Measurements from ENCODE around the gene NTRK1. TPM values are rescaled to one million over a fixed set of nuclear protein-coding genes. Genes with fewer than 3 reads are reported as not detected.

NTRK1 gene
- polyA plus RNA-seq, 1 donor: 0.37 TPM

DNA sequence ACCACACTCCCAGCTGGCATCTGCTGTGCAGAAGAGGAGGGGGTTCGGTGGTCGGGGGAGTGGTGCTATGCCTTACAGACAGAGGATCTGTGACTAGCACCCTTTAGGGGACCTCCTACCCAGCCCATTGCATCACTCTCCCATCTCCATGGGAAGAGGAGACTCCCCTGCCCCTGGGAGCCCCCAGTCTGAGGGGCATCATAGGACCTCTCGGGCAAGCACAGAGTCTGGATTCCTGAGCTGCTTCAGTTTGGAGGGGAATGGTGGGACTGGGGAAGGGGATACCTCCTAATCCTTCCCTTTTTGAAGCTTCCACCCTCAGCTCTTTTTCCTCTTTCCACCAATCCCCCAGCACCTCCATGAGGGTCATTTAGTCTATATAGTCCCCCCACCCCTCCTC lies 3.1 kb upstream of the NTRK1 start:
- no peak for DNase-seq (ENCODE audit: low read depth)

DNA sequence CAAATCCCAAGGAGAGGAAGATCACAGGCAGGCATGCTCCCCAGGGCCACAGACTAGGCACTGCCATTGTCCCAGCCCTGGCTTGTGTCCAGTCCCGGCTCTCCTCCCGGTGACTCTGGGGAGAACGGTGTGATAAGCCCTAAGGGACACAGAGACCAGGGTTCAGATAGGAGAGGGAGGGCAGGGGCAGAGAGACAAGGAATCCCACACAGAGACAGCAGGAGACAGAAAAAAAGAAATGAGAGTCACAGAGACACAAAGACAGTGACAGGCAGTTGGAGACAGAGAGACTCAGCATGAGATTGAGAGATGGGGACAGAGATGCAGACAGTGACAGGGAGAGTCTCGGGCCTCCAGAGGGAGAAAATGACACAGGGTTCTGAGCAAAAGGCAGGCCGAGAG lies 2.1 kb upstream of the NTRK1 start:
- no peak for DNase-seq (ENCODE audit: low read depth)

DNA sequence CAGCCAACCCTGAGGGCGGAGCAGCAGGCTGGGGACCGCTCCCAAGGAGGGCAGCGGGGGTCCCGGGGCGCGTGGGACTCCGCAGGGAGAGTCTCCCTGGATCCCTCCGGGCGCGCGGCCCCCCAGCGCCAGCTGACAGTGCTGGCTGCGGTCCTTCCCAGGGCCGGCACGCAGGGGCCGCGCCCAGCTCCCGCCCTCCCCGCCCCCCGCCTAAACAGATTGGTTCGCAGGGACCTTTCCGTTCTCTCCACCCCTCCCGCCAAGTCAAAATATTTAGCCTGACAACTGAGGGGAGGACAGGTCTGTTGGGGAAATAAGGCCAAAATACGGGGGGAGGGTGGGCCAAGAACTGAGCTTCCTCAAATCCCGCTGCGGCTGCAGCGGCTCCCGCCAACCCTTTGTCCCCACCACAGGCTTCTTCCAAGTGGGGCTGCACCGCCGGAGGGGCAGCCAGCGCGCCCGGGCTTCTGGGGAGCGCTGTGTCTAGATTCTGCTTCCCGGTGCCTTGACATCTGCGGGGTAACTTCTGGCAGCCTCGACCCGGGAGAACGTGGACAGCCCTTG lies 1.6 kb upstream of the NTRK1 start, which contains the start of gene INSRR:
Gene INSRR, minus strand, starts transcription at position 159 of the 564 bp plus-strand sequence. CDS start 496 bp downstream, outside the sequence.
- no peak for DNase-seq (ENCODE audit: low read depth)

DNA sequence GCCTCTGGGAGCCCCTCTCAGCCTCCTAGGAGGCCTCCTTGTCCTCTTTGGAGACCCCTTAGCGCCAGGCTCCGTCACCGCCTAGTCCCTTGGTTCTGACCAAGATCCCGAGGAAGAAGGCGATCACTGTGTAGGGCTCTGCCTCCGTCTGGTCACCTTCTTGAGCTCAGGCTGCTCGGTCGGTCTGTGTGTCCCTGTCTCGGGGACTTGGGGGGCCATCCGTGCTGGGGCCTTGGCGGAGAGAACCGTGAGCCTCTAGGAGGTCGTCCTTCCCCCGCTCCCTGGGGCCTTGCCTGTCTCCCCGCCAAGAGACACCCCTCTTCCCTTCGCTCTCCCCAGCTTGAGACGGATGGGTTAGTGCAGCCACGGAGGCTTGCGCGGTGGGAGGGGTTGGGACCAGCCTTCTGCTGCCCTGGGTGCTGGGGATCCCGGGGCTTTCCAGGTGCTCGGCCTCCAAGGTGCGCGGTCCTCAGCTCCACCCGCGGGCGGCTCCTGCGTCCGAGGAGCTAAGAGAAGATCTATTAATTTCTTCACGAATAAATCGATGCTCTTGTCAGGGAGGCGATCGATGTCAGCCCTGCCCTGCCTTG lies 1.0 kb upstream of the NTRK1 start:
- DNase-seq (ENCODE audit: low read depth): no peak

DNA sequence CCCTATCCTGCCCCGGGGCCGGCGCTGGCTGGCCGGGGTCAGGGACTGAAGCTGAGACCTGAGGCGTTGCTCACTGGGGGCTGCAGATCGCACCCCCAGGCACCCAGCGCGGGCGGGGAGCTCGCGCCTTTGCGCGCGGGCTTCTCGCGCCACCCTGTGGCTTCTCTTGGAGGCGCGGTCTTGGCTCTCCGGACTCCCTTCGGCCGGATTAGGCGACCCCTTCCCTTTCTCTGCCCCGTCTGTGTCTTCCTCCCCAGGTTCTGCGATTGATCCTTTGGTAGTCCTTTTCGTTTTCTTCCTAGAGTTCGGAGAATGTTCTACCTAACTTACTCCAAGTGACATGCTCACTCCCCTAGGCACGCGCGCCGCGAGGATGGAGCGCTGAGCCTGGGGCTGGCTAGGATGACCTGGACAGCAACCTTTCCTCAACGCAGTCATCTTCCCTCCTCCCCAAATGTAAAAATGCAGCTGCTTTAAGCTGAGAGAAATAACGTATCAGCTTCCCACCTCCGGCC lies 495 bp upstream of the NTRK1 start:
- no peak for DNase-seq (ENCODE audit: low read depth)

DNA sequence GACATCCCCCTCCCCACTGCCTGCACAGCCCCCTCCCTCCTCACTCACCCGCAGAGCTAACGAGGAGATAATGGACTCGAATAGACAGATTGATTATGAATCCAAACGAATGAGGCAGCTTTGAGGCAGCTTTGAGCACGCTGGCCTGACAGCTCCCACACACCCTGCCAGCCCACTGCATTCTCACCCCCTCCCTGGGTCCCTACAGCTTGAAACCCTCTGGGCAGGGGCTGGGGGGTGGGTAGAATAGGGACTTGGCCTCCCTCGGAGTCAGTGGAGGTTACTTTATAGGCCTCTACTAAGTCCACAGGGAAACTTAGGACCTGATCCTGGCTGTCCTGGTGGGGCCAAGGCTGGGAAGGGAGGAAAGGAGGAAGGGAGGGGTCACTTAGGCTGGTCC lies 1.9 kb downstream of the NTRK1 start:
- DNase-seq (ENCODE audit: low read depth): no peak

DNA sequence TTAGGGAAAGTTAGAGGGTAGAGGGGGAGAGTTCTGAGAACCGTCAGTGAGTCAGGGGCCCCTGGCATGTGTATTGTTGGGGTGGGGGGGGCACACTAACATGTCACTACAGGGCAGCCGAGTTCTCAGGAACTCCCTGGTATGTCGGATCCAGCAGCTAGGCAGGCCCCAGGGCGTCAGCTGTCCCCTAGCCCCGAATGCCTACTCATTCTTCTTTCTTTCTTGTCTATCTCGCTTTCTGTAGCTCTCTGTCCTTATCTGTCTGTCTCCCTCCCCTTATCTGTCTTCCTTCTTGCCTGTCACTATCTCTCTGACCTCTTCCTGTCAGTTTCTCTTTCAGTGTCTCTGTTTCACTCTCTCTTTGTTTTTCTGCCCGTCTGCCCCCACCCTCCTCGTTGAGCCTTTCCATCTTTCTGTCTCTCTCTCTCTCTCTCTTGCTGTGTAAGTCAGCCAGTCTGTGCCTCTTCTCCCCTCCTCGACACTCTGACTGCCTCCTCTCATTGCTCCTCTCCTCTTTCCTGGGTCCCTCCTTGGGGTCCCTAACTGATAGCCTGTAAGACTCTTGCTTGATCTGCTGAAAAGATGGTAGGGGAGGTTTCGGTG lies 2.4 kb downstream of the NTRK1 start:
- DNase-seq (ENCODE audit: low read depth): no peak

DNA sequence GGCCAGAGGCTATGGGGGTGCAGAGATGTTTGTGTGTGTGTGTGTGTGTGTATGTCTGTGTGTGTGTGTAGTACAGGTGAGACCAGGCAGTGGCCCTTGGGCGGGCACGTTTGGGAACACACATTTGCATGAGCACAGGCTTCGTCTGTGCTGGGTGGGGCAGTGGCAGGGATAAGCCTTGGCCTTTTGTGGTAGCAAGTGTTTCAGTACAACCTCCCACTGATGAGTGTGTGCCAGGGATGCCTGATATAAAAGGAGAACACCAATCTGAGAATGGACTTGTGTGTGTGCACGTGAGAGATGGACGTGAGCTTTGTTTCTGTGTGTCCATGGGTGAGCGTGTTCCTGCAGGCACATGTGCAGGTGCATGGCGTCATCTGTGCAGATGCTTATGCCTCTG lies 3.0 kb downstream of the NTRK1 start:
- DNase-seq (ENCODE audit: low read depth): no peak

DNA sequence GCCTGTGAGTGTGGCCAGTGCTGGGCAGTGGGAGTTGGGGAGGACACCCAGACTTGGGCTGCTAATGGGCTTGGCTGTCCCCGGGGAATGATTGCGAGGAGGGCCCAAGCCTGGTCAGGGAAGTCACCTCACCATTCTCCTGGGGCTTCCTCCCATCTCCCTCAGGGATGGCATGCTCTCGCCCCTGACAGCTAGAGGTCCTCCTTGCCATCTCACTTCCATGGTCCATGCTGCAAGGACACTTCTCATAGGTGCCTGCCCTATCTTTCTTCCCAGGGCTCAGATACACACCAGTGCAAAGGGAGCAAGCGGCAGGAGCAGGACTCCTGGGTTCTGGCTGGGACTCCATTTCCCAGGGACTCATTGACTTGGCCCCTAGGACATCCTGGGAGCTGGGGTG lies 4.1 kb downstream of the NTRK1 start:
- DNase-seq (ENCODE audit: low read depth): no peak

DNA sequence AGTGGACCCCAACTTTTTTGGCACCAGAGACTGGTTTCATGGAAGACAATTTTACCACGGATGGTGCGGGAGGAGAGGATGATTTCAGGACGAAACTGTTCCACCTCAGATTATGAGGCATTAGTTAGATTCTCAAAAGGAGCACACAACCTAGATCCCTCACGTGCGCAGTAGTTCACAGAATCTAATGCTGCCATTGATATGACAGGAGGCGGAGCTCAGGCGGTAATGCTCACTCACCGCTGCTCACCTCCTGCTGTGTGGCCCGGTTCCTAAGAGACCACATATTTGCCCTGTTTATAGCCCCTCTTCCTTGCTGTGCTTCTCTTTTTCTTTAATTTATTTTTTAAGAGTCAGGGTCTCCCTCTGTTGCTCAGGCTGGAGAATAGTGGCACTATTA lies 4.6 kb downstream of the NTRK1 start:
- DNase-seq (ENCODE audit: low read depth): no peak

DNA sequence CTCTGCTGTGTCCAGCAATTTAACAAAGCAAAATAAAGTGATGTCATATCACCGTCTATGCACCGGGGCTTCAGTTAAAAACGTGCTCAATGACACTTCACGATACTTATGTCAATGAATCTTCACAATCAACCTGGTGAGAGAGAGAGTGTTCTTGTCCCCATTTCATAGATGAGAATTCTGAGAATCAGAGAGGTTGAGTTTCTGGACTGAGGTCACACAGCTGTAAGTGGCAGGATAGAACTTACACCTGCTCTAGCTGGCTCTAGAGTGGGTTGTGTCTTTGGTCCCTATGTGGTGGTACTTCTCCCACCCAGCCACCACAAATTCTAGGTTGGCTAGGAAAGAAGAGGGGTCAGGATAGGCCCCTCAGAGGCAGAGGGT lies 5.2 kb downstream of the NTRK1 start:
- no peak for DNase-seq (ENCODE audit: low read depth)

DNA sequence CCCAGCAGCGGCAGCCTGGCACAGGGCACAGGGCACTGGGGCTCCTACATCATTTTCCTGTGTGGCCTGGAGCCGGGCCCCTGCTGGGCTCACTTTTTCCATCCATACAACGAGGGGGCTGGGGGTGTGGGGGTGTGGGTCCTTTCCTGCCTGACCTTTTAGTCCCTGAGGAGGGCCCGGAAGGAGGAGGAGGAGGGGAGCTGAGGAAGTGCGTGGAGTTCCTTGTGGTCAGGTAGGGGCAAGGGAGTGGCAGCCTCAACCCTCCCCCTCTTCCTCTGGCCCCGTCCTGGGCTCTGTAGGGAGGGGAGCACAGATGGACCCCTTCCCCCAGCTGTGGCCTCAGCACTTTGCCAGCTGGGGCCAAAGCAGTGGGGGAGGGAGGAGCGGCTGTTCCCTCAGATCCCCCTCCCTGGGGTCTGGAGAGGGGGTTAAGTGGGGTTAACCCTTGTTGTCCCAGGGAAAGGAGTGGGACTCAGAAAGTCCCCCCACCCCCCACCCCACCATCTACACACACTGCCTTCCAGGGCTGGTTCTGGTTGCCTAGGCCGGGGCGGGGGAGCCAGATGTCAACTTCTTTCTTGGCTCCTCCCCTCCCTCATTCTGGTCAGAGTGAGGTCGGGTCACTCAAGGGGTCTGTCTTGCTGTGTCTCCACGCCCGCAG lies 5.7 kb downstream of the NTRK1 start:
- no peak for DNase-seq (ENCODE audit: low read depth)

DNA sequence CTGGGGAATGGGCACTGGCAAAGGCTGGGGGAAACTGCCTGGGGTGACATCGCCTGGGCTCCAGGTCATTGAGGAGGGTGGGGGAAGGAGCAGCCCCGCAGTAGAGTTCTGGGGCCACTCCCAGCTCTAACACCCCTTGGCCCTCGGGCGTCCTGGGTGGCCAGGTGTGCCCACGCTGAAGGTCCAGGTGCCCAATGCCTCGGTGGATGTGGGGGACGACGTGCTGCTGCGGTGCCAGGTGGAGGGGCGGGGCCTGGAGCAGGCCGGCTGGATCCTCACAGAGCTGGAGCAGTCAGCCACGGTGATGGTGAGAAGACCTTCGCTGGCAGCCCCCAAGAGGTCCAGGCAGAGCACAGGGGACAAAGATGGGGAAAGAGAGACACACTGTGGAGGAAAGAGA lies 7.7 kb downstream of the NTRK1 start:
- DNase-seq (ENCODE audit: low read depth): no peak

DNA sequence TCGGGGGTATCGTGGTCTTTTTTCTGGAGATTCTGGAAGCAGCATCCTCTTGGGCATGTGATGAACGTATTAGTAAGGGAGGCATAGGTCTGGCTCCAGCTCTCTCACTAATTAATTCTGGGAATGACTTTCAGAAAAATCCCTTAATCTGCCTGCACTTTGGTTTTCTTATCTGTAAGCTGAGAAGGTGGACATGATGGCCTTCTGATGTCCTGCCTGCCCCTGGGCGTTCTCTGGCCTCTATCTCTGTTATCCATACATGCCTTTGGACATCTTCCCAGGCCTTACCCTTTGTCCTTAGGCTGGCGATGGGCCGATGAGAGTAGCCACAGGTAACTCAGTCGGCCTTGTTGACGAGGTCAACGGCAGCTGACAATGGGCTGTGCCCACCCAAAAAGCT lies 8.8 kb downstream of the NTRK1 start:
- DNase-seq (ENCODE audit: low read depth): no peak

DNA sequence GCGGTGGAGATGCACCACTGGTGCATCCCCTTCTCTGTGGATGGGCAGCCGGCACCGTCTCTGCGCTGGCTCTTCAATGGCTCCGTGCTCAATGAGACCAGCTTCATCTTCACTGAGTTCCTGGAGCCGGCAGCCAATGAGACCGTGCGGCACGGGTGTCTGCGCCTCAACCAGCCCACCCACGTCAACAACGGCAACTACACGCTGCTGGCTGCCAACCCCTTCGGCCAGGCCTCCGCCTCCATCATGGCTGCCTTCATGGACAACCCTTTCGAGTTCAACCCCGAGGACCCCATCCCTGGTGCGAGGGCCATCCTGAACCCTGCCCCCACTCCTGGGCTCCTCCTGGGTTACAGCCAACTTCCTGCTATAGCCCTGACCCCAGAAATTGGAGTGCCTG lies 13.0 kb downstream of the NTRK1 start:
- no peak for DNase-seq (ENCODE audit: low read depth)

DNA sequence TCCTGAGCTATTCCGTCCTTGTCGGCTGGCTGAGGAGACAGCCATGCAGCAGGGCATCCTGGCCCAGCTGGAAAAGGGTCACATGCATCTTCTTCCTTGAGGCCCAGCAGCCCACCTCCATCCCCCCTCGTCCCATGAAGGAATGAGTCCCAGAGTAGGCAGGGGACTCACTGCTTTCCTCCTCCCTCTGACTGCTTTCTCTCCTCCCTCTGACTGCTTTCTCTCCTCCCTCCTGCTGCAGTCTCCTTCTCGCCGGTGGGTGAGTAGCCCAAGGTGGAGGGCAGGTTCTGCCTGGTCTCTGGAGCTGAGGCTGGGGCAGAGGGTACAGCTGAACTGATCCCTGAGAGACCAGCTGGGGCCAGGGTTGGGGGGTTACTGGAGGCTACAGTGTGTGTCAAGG lies 13.5 kb downstream of the NTRK1 start:
- no peak for DNase-seq (ENCODE audit: low read depth)

DNA sequence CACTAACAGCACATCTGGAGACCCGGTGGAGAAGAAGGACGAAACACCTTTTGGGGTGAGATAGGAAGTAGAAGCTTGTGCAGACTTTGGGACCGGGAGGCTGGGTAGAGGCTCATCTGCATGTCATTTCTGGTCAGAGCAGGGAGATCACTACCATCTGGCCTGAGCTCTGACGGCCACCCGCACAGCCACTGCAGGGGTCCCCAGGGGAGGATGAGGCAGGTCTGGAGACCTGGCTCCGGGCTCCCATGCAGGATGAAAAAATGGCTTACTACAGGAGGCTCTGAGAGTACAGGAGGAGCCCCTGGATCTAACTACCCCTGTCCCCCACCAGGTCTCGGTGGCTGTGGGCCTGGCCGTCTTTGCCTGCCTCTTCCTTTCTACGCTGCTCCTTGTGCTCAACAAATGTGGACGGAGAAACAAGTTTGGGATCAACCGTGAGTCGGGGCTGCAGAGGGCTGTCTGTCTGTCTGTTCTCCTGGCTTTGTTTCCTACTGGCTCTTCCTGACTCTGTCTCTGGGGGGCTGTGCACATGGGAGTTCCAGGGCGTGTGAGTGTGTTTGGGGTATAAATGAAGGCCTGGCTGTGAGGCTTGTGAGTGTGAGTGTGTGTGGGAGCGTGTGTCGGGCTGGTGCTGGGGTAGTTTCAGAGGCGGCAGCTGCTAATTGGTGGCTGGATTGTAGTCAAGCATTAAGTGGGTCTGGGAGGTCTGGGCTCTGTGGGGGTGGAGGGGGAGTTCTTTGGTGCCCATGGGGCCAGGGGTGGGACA lies 14.1 kb downstream of the NTRK1 start:
- no peak for DNase-seq (ENCODE audit: low read depth)

DNA sequence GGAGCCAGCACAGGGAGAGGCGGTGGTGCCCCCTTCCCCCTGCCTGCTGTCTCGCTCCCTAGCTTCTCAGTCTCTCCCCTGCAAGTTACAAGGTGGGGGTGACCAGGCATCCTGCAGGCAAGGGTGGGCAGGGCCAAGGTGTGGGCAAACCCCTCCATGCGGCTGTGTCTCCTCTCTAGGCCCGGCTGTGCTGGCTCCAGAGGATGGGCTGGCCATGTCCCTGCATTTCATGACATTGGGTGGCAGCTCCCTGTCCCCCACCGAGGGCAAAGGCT lies 14.6 kb downstream of the NTRK1 start:
- no peak for DNase-seq (ENCODE audit: low read depth)

DNA sequence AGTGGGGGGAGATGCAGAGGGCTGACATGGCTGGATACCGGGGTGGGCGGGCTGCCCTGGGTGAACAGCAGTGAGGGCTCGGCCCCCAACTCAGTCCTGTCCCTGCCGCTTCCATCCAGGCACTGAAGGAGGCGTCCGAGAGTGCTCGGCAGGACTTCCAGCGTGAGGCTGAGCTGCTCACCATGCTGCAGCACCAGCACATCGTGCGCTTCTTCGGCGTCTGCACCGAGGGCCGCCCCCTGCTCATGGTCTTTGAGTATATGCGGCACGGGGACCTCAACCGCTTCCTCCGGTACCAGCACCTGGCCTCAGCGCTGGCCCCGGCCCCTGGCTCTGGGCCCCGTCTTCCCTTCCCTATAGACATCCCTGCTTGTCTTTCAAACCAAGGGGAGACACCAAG lies 15.6 kb downstream of the NTRK1 start:
- DNase-seq (ENCODE audit: low read depth): no peak

DNA sequence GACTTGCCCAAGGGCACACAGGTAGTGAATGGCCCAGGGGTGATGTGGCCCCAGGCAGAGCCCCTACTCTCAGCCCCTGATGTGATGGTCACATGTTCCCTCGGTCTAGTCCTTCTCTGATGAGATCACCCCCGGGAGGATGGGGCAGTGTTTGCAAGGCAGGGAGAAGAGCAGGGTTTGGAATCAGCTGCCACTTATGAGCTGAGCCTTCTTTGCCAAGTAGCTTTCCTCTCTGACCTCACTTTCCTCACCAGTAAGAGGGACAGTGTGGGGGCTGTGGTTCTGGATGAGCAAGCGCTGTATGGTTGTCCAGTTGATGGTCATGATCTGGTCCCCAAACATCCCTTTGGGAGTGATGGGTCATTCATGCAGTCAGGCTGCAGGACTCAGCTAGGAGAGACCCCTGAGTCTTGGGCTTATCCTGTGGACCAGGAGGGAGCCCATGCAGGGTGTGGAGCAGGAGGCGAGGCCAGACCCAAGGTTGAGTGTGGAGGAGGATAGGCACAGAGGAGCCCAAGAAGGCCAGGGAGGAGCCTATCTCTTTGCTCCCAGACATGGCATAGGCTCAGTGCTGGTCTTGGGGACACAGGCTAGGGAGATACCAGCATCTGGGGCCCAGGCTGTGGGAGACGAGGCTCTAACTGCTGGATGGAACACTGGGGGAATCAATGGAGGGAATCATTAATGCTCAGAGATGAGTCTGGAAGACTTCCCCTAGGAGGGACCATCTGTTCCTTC lies 16.9 kb downstream of the NTRK1 start:
- no peak for DNase-seq (ENCODE audit: low read depth)

DNA sequence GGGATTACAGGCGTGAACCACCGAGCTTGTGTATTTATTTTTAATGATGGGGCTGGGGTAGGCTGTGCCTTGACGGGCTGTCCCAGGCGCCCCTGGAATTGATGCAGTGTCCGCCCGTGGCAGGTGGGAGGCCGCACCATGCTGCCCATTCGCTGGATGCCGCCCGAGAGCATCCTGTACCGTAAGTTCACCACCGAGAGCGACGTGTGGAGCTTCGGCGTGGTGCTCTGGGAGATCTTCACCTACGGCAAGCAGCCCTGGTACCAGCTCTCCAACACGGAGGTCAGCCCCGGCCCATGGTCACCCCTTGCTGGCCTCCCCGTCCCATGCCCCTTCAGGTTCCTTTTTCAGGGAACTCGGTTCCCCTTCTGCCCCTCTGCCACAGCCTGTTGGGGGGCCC lies 19.2 kb downstream of the NTRK1 start:
- no peak for DNase-seq (ENCODE audit: low read depth)

DNA sequence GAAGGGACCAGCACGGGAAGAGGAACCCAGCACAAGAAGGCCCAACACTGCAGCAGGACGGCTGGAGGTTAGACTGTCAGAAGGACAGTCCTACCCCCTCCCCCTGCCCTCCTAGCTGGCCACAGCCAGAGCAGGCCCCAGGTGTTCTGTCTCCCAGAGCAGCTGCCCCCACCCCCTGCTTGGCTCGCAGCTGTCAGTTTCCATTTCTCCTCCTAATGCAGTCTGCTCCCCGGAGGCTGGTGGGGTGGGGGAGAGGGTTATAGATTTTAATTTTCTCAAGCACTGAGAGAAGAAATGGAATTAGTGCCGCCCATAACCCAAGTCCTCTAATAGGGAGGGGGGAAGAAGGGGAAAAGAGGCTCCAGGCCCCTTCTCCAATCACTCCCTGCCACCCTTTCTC lies 19.8 kb downstream of the NTRK1 start:
- DNase-seq (ENCODE audit: low read depth): no peak
